NCI-H82 (cell line): Measurements from ENCODE around the gene SLC29A1.
"Not testable (repeated sequence)": the region's sequence is repeated elsewhere in the genome, so short reads cannot be mapped to it uniquely, and the experiment has no call there.

Experiments
- DNase-seq: peaks from one replicate; lab custom pipeline; 2025; lab: John Stamatoyannopoulos, UW

The SLC29A1 gene

DNA sequence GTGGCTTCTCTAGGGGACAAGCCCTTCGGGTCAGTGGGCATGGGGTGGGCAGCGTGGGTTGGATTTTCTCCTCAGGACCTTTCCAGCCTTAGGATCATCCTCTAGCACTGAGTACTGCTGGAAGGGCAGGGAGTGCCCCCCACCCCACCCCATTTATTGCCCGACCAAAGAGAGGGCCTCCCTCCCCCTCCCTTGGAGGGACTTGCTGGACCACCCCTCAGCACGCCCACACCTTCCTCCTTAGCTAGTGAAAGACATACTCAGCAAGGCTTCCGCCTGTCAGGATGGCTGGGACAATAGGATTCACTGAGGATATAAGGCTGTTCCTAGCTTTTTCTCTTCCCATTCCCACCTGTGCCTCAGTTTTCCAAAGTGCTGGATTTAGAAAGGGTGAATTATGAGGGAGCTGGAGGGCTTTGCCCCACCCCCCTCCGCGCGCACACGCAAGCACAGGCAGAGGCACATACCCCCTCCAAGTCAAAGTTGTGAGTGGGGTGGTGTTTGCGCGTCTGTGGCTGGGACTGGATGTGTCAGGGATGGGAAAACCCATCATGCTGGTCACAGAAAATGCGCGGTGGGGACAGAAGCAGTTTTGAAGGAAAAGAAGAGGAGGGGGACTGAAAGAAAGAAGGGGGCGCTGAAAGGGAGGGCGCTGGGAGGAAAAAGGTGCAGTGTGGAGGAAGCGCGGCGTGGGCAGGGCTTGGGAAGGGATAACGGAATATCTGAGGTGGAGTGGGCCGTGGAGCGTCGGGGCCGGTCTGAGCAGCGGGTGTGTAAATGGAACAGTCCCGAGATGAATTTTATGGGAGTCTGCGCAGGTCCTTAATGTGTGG is 693 bp upstream of the SLC29A1 start:
- no peak for DNase-seq

- DNase-seq, result peak; percentile 69
Measured at GRCh38 chr6:44224029-44224964, 902 bp downstream of the SLC29A1 start.

GRCh38 chr6:44224965-44225305 is 1.5 kb downstream of the SLC29A1 start:
- DNase-seq, result peak; percentile 31

GRCh38 chr6:44225579-44226325 is 2.4 kb downstream of the SLC29A1 start:
- DNase-seq, result no peak

DNA sequence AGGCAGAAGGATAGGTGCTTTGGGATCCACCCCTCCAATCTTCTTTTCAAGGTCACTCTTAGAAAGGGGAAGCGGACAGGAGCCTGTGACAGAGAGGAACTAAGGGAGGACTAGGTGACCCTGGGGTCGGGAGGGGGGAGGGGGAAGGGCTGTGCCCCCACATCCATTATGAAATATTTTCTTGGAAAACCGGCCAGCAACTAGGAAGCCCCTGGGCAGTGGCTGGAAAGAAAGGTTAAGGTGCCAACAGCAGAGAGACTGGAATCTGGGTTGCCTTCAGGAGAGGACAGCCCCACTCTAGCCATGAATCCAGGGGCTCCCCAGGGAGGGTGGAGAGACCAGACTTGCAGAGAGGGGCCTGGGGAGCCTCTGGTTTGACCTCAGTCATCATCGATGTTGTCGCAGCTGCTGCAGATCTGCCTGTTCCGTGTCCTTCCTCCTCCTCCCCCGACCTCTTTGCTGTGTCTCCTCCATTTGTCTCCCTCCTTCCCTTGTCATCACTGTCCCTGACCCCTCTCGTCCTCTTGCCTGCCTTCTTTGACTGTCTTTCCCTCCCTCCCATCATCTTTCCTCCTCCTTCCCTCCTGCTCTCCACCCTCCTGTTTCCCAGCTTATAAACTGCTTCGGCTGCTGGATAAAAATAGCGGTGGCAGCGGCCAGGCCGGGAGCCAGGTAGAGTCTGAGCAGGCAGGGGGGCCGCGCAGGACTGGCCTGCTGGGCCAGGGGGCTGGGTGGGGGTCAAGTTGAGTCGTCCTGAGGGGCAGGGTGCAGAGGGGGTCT is 3.2 kb downstream of the SLC29A1 start:
- no peak for DNase-seq

DNA sequence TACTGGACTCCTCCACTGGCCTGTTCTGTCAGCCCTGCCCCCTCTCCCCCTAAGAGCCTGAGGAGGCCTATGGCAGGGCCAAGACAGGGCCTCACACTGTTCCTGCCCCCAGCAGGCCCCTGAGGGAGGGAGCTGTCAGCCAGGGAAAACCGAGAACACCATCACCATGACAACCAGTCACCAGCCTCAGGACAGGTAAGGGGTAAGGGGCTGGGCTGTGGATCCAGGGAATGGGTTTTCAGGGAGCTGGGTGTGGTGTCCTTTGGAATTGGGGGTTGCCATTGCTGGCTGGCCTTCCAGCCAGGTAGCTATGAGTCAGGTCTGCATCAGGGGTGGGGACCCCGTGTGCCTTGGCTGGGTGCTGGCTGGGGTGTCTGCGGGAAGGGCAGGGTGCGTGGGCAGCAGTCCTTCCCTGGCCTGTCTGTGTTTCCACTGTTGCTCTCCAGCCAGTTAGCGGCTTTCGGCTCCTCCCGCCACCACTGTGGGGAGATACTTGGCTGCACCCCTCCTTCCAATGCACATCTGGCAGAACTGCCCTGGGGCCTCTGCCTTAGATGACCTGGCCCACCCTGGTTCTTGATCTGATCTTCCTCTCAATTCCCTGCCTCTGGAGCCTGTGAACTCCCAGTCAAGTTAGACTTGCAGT is 3.9 kb downstream of the SLC29A1 start:
- DNase-seq, result no peak

- DNase-seq, result no peak
Measured at GRCh38 chr6:44228031-44228430, 4.6 kb downstream of the SLC29A1 start.

DNA sequence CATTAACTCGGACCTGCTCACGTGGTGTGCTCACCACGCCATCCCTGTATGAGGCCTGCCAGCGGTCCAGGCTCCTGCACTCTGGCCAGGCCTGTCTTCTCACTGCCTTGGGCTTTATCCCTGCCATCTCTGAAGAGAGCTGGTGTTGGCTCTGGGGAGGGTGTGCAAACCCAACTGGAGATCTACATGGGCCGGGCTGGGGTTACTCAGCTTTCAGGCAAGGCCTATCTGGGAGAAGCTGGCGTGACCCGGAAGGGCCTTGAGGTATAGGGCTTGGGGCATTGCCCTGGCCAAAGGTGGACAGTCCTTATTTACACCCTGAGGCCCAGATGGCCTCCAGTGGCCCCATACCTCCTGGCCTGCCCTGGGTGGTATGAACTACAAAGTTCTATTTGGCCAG is 5.0 kb downstream of the SLC29A1 start:
- DNase-seq, result no peak

DNA sequence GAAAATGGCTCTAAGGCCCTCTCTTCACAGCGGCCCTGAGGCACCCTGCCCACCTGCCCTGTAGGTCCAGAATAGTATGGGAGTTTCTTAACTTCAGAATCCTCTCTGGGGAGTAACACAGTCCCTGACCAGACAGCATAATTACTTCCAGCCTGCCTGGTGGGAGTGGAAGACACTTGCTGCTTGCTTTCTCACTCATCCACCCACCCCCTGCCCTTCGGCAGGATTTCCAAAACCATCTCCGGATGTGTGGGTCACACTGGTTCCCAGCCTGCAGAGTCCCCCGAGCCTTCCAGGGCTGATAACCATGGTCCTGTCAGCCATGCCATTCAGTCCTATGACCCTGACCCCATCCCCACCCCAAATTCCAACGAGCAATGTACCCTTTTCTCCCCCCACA is 5.4 kb downstream of the SLC29A1 start:
- DNase-seq, result no peak

- DNase-seq, result no peak
Measured at GRCh38 chr6:44229376-44230033, 6.1 kb downstream of the SLC29A1 start.

DNA sequence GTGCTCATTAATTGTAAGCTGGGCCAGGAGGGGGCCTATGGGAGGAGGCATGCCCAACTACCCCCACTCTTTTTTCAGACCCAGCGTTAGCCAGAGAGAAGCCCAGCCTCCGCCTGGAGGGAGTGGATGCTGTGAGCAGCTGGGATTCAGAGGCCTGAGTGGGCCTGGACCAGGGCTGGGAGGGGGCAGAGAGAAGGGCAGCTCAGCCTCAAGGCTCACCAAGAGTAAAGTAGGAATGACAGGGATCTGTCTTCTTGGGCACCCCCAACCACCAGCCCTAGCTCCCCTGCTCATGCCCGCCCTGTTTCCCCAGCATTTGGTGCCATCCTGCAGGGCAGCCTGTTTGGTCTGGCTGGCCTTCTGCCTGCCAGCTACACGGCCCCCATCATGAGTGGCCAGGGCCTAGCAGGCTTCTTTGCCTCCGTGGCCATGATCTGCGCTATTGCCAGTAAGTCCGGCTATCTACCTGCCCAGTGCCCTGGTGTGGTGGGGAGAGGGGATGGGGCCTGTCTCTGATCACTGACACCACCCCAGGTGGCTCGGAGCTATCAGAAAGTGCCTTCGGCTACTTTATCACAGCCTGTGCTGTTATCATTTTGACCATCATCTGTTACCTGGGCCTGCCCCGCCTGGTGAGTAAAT is 6.8 kb downstream of the SLC29A1 start:
- no peak for DNase-seq

DNA sequence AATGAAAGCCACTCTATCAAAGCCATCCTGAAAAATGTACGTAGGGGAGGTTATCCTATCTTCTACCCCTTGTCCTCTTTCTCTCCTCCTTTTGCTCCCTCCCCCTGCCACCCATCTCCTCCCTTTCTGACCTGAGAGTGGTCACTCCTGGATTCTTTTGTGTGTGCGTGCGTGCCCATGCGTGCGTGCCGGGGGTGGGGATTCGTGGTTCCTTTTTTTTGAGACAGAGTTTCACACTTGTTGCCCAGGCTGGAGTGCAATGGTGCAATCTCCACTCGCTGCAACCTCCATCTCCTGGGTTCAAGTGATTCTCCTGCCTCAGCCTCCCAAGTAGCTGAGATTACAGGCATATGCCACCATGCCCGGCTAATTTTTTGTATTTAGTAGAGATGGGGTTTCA is 8.0 kb downstream of the SLC29A1 start:
- DNase-seq, result not testable (repeated sequence)

- no peak for DNase-seq
Measured at GRCh38 chr6:44232676-44233566, 9.5 kb downstream of the SLC29A1 start.

DNA sequence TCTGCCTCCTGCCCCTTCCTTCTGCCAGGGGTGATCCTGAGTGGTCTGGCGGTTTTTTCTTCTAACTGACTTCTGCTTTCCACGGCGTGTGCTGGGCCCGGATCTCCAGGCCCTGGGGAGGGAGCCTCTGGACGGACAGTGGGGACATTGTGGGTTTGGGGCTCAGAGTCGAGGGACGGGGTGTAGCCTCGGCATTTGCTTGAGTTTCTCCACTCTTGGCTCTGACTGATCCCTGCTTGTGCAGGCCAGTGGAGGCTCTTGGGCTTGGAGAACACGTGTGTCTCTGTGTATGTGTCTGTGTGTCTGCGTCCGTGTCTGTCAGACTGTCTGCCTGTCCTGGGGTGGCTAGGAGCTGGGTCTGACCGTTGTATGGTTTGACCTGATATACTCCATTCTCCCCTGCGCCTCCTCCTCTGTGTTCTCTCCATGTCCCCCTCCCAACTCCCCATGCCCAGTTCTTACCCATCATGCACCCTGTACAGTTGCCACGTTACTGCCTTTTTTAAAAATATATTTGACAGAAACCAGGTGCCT is 10.2 kb downstream of the SLC29A1 start:
- DNase-seq, result no peak

DNA sequence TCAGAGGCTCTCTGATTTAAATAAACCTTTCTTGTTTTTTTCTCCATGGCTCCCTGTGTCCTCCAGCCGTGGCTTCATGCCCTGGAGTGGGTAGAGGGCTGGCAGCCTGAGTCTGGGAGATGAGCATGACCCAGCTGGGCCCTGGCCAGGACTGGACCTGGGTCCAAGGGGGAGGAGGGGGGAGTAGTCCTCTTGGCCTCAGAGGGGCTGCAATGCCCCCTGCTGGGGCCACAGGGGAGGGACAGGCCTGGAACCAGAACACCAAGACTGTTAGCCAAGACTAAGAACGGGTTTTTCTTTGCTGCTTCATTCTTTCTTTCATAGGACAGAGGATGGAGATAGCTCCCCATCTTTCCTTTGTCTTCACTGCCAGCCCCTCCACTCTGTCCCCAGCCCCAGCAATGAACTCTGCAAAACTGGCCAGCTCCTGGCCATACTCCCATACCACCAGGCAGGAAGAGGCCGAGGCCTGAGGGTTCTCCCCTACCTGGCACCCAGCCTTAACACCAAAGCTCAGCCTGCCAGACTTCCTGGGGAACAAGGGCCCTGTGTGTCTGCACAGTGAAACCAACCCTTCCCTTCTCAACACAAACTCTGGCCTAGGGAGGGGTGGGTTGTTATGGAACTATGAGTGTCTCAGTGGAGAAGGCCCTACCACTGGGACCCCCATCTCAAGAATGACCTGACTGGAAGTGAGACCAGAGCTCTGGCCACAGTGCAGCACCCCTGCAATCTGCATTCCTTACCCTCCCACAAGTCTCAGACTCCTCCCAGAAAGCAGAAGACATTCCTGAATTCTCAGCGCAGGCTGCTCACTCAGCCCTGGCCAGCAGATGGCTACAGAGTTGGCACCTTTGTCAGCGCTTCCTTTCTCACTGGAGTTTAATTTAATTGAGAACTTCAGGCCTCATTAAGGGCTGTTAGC is 11.0 kb downstream of the SLC29A1 start:
- DNase-seq, result peak; percentile 76

GRCh38 chr6:44235269-44235668 is 11.9 kb downstream of the SLC29A1 start:
- no peak for DNase-seq

DNA sequence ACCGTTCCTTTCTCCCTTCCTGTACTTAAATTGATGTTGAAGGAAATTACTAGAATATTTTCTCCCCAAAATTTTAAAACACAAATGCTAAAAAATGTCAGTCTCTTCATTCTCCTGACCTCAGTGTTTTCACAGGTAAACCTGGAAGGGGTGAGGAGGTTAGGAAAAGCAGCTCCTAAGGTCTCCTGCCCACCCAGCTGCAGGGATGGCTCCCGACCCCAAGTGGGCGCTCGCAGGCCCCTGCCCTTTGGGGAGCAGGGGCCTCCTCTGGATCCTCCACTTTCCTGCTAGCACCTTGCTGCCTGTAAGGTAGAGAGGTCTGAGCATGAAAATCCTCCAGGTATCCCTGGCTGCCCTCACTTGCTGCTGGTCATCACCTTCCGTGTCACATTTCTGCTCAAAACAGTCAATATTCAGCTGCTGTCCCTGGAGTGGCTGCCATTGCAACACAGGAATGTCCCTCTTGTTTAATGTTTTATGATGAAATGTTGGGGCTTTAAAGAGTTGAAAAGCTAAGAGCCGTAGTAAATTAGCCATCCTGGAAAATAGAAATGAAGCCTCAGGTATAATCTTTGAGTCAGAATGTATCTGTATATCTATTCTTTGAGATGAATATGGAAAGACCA is 12.6 kb downstream of the SLC29A1 start:
- DNase-seq, result no peak
